Effector CD8-positive, alpha-beta T cell (primary cell): ENCODE results near the gene STAMBP.
"Not testable (repeated sequence)": the region's sequence is repeated elsewhere in the genome, so short reads cannot be mapped to it uniquely, and the experiment has no call there.

Experiments used
- DNase-seq: peaks from one replicate; lab custom pipeline; 2025; lab: John Stamatoyannopoulos, UW

The STAMBP gene

DNA sequence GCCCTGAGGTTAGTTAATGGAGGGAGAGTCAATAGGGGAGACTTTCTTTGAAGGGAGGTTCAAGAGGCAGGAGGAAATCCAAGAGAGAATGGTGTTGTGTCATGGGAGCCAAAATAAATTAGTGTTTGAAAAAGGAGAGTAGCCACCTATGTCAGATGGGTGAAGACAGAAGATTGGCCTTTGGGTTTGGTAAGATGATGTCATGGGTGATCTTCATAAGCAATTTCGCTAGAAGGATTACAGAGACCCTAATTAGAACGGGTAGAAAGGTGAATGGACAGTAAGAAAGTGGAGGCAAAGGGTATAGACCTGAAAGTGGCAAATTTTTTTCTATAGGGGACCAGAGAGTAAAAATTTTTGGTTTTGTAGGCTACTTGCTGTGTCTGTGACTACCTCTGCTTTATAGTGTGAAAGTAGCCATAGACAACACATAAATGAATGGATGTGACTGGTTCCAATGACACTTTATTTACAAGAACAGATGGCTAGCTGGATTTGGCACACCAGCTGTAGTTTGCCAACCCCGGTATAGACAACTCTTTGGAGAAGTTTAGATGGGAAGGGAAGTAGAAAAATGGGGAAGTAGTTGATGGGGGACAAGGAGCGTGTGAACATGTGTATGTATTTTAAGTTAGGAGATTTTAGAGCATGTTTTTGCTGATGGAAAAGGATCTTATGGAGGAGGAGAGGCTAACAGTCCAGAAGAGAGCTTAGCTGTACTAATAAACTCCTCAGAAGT lies 9.3 kb downstream of the STAMBP start:
- no peak for DNase-seq

GRCh38 chr2:73838889-73839534 lies 10.3 kb downstream of the STAMBP start:
- DNase-seq: no peak

- DNase-seq: no peak
Measured at GRCh38 chr2:73839653-73840411, 11.1 kb downstream of the STAMBP start.

- no peak for DNase-seq
Measured at GRCh38 chr2:73841912-73842738, 13.4 kb downstream of the STAMBP start.

- DNase-seq: no peak
Measured at GRCh38 chr2:73842739-73843019, 13.9 kb downstream of the STAMBP start.

- no peak for DNase-seq
Measured at GRCh38 chr2:73844087-73844486, 15.3 kb downstream of the STAMBP start.

- DNase-seq: no peak
Measured at GRCh38 chr2:73850009-73850408, 21.2 kb downstream of the STAMBP start.

- DNase-seq: no peak
Measured at GRCh38 chr2:73851274-73851673, 22.5 kb downstream of the STAMBP start.

GRCh38 chr2:73852020-73852419 lies 23.3 kb downstream of the STAMBP start:
- DNase-seq: no peak

- no peak for DNase-seq
Measured at GRCh38 chr2:73855526-73855925, 26.8 kb downstream of the STAMBP start.

GRCh38 chr2:73856214-73856613 lies 27.5 kb downstream of the STAMBP start:
- DNase-seq: no peak

- DNase-seq: no peak
Measured at GRCh38 chr2:73859721-73860586, 31.2 kb downstream of the STAMBP start.

DNA sequence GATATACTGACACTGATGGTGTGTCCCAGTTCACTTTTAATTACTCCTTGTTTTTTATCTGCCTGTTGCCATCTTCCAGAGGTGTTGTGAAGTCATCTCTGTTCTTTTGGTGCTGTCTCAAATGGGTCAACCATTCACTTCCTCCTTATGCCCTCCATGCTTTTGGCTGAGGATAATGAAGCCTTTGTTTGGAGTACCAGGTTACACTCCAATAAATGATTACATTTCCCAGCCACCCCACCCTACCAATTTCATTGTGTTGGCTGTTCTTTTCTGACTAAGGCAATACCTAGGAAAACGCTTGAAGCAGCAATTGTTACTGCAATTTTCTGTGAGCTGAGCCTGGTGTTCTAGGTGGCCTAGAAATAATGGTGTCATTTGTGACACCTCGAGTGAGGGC lies 34.2 kb downstream of the STAMBP start:
- no peak for DNase-seq

DNA sequence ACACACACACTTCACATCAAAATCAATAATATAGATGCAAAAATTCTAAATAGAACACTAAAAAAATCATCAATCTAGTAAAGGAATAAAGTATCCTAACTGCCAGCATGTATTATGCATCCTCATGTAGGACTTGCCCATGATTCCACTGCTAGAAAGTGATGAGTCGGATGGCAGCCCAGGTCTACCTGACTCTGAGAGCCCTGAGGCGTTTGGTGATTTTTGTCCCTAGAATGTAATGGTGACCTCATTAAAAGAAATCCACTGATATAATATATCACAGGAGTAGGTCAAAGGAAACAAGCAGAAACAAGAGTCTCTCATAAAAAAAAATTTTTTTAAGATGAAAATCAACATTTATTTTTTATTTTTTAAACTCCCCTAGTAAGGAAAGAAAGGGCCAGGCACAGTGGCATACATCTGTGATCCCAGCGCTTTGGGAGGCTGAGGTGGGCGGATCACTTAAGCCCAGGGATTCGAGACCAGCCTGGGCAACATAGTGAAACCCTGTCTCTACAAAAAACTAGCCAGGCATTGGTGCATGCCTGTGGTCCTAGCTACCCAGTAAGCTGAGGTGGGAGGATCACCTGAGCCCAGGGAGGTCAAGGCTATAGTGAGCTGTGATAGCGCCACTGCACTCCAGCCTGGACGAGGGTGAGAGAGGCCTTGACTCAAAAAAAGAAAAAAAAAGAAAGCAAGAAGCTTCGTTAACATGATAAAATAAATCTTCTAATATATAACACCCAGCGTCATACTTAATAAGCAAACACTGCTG lies 39.6 kb downstream of the STAMBP start:
- DNase-seq: no peak

DNA sequence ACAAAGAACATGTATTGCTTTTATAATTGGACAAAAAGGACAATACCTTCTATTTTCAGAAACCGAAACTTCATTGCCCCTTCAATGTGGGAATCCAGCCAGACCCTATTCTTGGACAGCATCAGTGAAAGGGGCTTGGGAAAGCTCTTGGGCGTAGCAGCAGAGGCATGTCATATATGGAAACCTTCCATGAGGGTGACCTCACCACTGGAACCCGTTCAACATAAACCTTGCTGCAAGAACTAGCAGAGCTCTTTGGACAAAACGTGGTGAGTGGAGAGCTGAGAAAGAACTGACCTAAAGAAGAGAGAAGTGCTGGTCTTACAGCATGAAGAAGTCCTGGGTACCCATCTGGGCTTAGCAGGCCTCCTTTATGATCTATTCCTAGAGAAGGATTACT lies 41.3 kb downstream of the STAMBP start:
- no peak for DNase-seq

GRCh38 chr2:73877071-73877802 lies 48.5 kb downstream of the STAMBP start:
- no peak for DNase-seq

- DNase-seq: not testable (repeated sequence)
Measured at GRCh38 chr2:73877984-73878383, 49.2 kb downstream of the STAMBP start.

GRCh38 chr2:73885406-73885805 lies 56.6 kb downstream of the STAMBP start:
- DNase-seq: no peak

GRCh38 chr2:73886357-73886756 lies 57.6 kb downstream of the STAMBP start:
- no peak for DNase-seq
